ENCODE results near the gene MMP2. TPM values are rescaled to one million over a fixed set of nuclear protein-coding genes. Genes with fewer than 3 reads are reported as not detected.

The MMP2 gene
- total and polyA plus RNA-seq, 2 experiments from 2014 or later, result 25.6 to 43.8 TPM

DNA sequence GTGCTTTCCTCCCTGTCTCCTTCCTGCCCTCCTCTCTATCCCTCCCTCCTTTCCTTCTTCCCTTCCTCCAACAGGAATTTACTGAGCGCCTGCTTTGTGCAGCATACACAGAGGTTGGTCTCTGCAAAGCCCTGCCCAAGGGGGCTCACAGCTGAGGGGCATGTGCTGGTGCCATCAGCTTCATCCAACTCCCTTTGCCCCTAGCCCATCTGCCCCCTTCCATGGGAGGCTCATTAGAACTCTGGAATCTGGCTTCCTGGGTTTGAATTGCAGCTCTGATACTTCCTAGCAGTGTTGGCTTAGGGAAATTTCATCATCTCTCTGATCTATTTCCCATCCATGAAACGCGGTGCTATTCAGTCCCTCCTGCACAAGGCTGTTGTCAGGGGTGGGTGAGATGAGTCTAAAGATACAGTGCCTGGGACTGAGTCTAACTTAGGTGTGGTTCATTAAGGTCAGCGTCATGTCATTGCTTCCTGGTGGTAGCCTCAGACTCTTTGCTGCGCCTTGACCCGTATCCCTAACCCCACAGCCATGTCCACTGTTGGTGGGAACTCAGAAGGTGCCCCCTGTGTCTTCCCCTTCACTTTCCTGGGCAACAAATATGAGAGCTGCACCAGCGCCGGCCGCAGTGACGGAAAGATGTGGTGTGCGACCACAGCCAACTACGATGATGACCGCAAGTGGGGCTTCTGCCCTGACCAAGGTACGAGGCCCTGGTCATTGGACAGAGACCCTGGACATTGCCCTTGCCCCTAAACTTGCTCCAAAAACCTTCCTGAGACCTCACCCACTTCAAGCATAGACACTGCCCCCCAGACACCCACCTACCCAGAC lies 10.3 kb downstream of the MMP2 start:
- peaks cover 45% of the 10 kb centered on the region for H3K36me3 Mint-ChIP-seq (ENCODE audit: low read depth)

More for the DNA sequence above, 10.3 kb downstream of the MMP2 start:
- no peak for ATAC-seq
- Mint-ChIP-seq H3K4me1 (no peaks in the 10 kb centered on the region), H3K27ac (no peak overlapping the region), H3K27me3 (ENCODE audit: insufficient read depth, low read depth, poor library complexity) (peaks cover 4% of the 10 kb centered on the region), H3K4me3 (no peak overlapping the region), H3K9me3 (no peaks in the 10 kb centered on the region)
- no peaks in the 10 kb centered on the region for H3K79me2 ChIP-seq (replicated peaks; ENCODE audit: insufficient read depth)
- H3K4me2 ChIP-seq, result no peak overlapping the region
- no peaks in the 10 kb centered on the region for H3K9me2 ChIP-seq (ENCODE audit: insufficient read depth)
- H3K4me3 ChIP-seq, result no peak overlapping the region
- H4K20me1 ChIP-seq (replicated peaks; ENCODE audit: insufficient read depth), result no peaks in the 10 kb centered on the region; the same call in 1 of the 2 replicates
- TF ChIP-seq EZH2 (IDR thresholded peaks at IDR 0.05; ENCODE audit: low read depth, unreplicated experiment), result no peak
- TF ChIP-seq, protein P1, sequence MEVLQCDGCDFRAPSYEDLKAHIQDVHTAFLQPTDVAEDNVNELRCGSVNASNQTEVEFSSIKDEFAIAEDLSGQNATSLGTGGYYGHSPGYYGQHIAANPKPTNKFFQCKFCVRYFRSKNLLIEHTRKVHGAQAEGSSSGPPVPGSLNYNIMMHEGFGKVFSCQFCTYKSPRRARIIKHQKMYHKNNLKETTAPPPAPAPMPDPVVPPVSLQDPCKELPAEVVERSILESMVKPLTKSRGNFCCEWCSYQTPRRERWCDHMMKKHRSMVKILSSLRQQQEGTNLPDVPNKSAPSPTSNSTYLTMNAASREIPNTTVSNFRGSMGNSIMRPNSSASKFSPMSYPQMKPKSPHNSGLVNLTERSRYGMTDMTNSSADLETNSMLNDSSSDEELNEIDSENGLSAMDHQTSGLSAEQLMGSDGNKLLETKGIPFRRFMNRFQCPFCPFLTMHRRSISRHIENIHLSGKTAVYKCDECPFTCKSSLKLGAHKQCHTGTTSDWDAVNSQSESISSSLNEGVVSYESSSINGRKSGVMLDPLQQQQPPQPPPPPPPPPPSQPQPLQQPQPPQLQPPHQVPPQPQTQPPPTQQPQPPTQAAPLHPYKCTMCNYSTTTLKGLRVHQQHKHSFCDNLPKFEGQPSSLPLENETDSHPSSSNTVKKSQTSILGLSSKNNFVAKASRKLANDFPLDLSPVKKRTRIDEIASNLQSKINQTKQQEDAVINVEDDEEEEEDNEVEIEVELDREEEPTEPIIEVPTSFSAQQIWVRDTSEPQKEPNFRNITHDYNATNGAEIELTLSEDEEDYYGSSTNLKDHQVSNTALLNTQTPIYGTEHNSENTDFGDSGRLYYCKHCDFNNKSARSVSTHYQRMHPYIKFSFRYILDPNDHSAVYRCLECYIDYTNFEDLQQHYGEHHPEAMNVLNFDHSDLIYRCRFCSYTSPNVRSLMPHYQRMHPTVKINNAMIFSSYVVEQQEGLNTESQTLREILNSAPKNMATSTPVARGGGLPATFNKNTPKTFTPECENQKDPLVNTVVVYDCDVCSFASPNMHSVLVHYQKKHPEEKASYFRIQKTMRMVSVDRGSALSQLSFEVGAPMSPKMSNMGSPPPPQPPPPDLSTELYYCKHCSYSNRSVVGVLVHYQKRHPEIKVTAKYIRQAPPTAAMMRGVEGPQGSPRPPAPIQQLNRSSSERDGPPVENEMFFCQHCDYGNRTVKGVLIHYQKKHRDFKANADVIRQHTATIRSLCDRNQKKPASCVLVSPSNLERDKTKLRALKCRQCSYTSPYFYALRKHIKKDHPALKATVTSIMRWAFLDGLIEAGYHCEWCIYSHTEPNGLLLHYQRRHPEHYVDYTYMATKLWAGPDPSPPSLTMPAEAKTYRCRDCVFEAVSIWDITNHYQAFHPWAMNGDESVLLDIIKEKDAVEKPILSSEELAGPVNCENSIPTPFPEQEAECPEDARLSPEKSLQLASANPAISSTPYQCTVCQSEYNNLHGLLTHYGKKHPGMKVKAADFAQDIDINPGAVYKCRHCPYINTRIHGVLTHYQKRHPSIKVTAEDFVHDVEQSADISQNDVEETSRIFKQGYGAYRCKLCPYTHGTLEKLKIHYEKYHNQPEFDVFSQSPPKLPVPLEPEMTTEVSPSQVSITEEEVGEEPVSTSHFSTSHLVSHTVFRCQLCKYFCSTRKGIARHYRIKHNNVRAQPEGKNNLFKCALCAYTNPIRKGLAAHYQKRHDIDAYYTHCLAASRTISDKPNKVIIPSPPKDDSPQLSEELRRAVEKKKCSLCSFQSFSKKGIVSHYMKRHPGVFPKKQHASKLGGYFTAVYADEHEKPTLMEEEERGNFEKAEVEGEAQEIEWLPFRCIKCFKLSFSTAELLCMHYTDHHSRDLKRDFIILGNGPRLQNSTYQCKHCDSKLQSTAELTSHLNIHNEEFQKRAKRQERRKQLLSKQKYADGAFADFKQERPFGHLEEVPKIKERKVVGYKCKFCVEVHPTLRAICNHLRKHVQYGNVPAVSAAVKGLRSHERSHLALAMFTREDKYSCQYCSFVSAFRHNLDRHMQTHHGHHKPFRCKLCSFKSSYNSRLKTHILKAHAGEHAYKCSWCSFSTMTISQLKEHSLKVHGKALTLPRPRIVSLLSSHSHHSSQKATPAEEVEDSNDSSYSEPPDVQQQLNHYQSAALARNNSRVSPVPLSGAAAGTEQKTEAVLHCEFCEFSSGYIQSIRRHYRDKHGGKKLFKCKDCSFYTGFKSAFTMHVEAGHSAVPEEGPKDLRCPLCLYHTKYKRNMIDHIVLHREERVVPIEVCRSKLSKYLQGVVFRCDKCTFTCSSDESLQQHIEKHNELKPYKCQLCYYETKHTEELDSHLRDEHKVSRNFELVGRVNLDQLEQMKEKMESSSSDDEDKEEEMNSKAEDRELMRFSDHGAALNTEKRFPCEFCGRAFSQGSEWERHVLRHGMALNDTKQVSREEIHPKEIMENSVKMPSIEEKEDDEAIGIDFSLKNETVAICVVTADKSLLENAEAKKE (CRISPR knock-in tag; IDR thresholded peaks at IDR 0.05), result no peak
- TF ChIP-seq STAT1 (IDR thresholded peaks at IDR 0.05; ENCODE audit: unreplicated experiment), result no peak
- no peak for TF ChIP-seq NANOG (IDR thresholded peaks at IDR 0.05; ENCODE audit: borderline replicate concordance)
- no peak for TF ChIP-seq JUNB (IDR thresholded peaks at IDR 0.05; ENCODE audit: unreplicated experiment)
- no peak for TF ChIP-seq EZH2phosphoT487 (IDR thresholded peaks at IDR 0.05; ENCODE audit: unreplicated experiment)
- TF ChIP-seq POLR2AphosphoS5 (IDR thresholded peaks at IDR 0.05; ENCODE audit: low read depth), result no peak
- no peak for TF ChIP-seq ZNF331 (CRISPR knock-in tag; IDR thresholded peaks at IDR 0.05; ENCODE audit: low read depth)
- no peaks in the 10 kb centered on the region for H3K4me1 ChIP-seq (ENCODE audit: insufficient read depth)
- H3K27me3 ChIP-seq (ENCODE audit: insufficient read depth), result no peaks in the 10 kb centered on the region
- H3K36me3 ChIP-seq (ENCODE audit: insufficient read depth), result no peaks in the 10 kb centered on the region
- no peak for DNase-seq (ENCODE audit: low spot score)
- H3F3A ChIP-seq (replicated peaks; ENCODE audit: low read depth), result no peaks in the 10 kb centered on the region
- H3K27ac ChIP-seq (ENCODE audit: low read depth), result no peak overlapping the region
- no peak overlapping the region for H2AFZ ChIP-seq

Measured in GM23338 (cell line).